OCI-LY7 (cell line): ENCODE measurements around the gene DBR1. TPM values are rescaled to one million over a fixed set of nuclear protein-coding genes. Genes with fewer than 3 reads are reported as not detected.

Experiments
- BruUV-seq: library from RNA; stranded (reverse); fragments of 400-500 nt; replicated peaks from 2 replicates; lab custom pipeline; 2021; lab: Mats Ljungman, UMichigan
- CTCF ChIA-PET: fragments of 300-600 bp; sonication (Branson Sonifier 250); formaldehyde crosslinking; loops from one replicate; lab custom pipeline; 2022; ENCODE audit warnings: antibody characterized with exemption; ENCODE audit not compliant: unreplicated experiment; lab: Charles Lee
- POLR2A ChIA-PET: fragments of 300-600 bp; sonication (Branson Sonifier 250); formaldehyde crosslinking; loops from one replicate; lab custom pipeline; 2022; ENCODE audit warnings: antibody characterized with exemption; lab: Charles Lee
- DNase-seq: peaks from one replicate; pipeline ENCODE4 v3.0.0-alpha.2; 2015; ENCODE audit warnings: low spot score
- H2AFZ ChIP-seq: fragments of 200-600 bp; sonication (generic), shearing (Covaris generic); 2 replicates; pipeline ENCODE4 v1.6.1; 2014; ENCODE audit warnings: mild to moderate bottlenecking, antibody characterized with exemption, low read length, moderate library complexity
- H3K27ac ChIP-seq: fragments of 200-600 bp; sonication (generic); 2 replicates; pipeline ENCODE4 v1.5.1; 2014; ENCODE audit warnings: mixed run types, low read depth, mild to moderate bottlenecking, moderate library complexity, low read length, inconsistent platforms; ENCODE audit not compliant: poor library complexity, severe bottlenecking
- H3K36me3 ChIP-seq: fragments of 200-600 bp; sonication (generic); 2 replicates; pipeline ENCODE4 v1.6.1; 2014; ENCODE audit warnings: mild to moderate bottlenecking, antibody characterized with exemption, low read length, moderate library complexity, mixed read lengths; ENCODE audit not compliant: insufficient read depth
- H3K4me1 ChIP-seq: fragments of 200-600 bp; sonication (generic); 2 replicates; pipeline ENCODE4 v1.5.1; 2014; ENCODE audit warnings: mild to moderate bottlenecking, low read length; ENCODE audit not compliant: insufficient read depth, poor library complexity, severe bottlenecking
- H3K4me2 ChIP-seq: fragments of 200-600 bp; sonication (generic); 2 replicates; pipeline ENCODE4 v1.6.1; 2014; ENCODE audit warnings: mild to moderate bottlenecking, low read length
- H3K4me3 ChIP-seq: fragments of 200-600 bp; sonication (generic); 2 replicates; pipeline ENCODE4 v1.5.1; 2014; ENCODE audit warnings: mild to moderate bottlenecking, low read depth, low read length; ENCODE audit not compliant: poor library complexity, severe bottlenecking
- H3K79me2 ChIP-seq: fragments of 200-600 bp; sonication (generic); 2 replicates; pipeline ENCODE4 v1.6.1; 2016; ENCODE audit warnings: low read depth, mild to moderate bottlenecking, low read length, moderate library complexity, mixed read lengths; ENCODE audit not compliant: insufficient read depth
- H3K9me2 ChIP-seq: fragments of 200-600 bp; sonication (generic); 2 replicates; pipeline ENCODE4 v1.6.1; 2016; ENCODE audit warnings: mild to moderate bottlenecking, low read length, mixed read lengths; ENCODE audit not compliant: insufficient read depth
- H3K9me3 ChIP-seq: fragments of 200-600 bp; sonication (generic); 2 replicates; pipeline ENCODE4 v1.6.1; 2014; ENCODE audit warnings: mild to moderate bottlenecking, mixed run types, low read length, mixed read lengths
- H4K20me1 ChIP-seq: fragments of 200-600 bp; sonication (generic); 2 replicates; pipeline ENCODE4 v1.6.1; 2014; ENCODE audit warnings: mild to moderate bottlenecking, antibody characterized with exemption, low read length, moderate library complexity, mixed read lengths; ENCODE audit not compliant: insufficient read depth
- CTCF ChIP-seq: fragments of 200-600 bp; sonication (generic); conservative IDR thresholded peaks from 2 replicates; pipeline ENCODE4 v1.5.1; 2014; ENCODE audit warnings: mild to moderate bottlenecking, antibody characterized with exemption, low read length, moderate library complexity, mixed read lengths
- EZH2phosphoT487 ChIP-seq: fragments of 200-600 bp; sonication (generic); IDR thresholded peaks from 2 replicates; pipeline ENCODE4 v1.6.1; 2018; ENCODE audit warnings: low read depth, borderline replicate concordance, mild to moderate bottlenecking, mixed run types, antibody characterized with exemption, low read length, moderate library complexity, mixed read lengths
- intact Hi-C: fragments of 100-400 bp; cut with micrococcal nuclease; formaldehyde crosslinking; loops from one replicate; pipeline ENCODE4 v1.10.0; 2022; ENCODE audit not compliant: unreplicated experiment
- total RNA-seq, 2 experiments: library from RNA; depleted of rRNA in 1 of 2; stranded (reverse); fragments of >200 nt in 1 of 2; shearing (Covaris generic) in 1 of 2; gene quantifications; 2 replicates each; pipeline ENCODE4 v1.2.3, GENCODE V29; 2014 to 2022

DBR1 gene
- total RNA-seq, 2 experiments from 2014 or later = 13.6 to 22.7 TPM

- Histone ChIP-seq H3K9me2 (no peaks in the 10 kb centered on the region), H3K36me3 (no peaks in the 10 kb centered on the region), H3K27ac (no peak overlapping the region), H3K9me3 (no peaks in the 10 kb centered on the region), H4K20me1 (no peaks in the 10 kb centered on the region), H2AFZ (no peak overlapping the region), H3K4me3 (no peak overlapping the region), H3K4me1 (no peaks in the 10 kb centered on the region), H3K79me2 (no peaks in the 10 kb centered on the region), H3K4me2 (no peak overlapping the region)
- no peak for TF ChIP-seq CTCF
- TF ChIP-seq EZH2phosphoT487 = no peak
- no peak for DNase-seq
- ChIA-PET POLR2A (no interaction called here), CTCF (no interaction called here)
- intact Hi-C loops = no loop called here
- no TSS peak for BruUV-seq
Observed at GRCh38 chr3:138140940-138141339, 33.8 kb downstream of the DBR1 start.

DNA sequence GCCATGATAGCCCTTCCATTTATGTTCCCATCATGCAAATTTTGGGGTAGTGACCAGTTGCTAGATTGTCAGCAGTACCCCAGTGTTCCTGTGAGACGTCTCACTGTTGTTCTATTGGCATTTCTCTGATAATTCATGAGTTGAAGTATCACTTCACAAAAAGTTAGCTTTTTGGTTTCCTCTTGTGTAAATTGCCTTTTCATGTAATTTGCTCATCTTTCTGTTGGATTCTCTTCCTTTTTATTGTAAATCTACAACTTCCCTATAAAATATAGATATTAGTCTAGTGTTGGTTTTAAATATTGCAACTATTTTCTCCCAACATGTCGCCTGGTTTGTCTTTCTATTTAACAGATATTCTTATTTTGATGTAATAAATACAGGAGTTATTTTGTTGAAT, 35.0 kb downstream of the DBR1 start:
- Histone ChIP-seq H3K36me3 (no peaks in the 10 kb centered on the region), H3K9me3 (no peaks in the 10 kb centered on the region), H3K4me1 (no peaks in the 10 kb centered on the region), H3K4me2 (no peak overlapping the region), H3K79me2 (no peaks in the 10 kb centered on the region), H4K20me1 (no peaks in the 10 kb centered on the region), H3K4me3 (no peak overlapping the region), H3K9me2 (no peaks in the 10 kb centered on the region), H3K27ac (no peak overlapping the region), H2AFZ (no peak overlapping the region)
- no TSS peak for BruUV-seq
- no peak for DNase-seq
- CTCF ChIA-PET = no interaction called here
- intact Hi-C loops = no loop called here
- POLR2A ChIA-PET = no interaction called here
- TF ChIP-seq CTCF (no peak), EZH2phosphoT487 (no peak)

DNA sequence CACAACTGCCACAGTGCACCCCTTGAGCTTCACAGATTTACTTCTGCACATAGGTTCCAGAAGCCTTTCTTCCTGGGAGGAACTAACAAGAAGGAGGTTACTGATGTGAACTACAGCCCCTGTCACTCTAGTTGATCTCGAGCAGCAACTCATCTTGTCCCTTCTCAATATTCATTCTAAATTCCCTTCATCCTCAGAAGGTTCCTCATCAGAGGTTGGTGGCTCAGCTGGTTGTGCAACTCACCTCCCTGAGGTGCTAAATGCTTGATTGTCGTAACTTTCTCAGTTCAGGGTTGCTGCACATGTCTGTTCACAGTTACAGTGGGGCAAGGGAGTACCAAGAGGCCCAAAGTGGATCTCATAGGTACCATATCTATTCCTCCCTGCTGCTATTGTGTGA, 36.9 kb downstream of the DBR1 start:
- Histone ChIP-seq H3K36me3 (no peaks in the 10 kb centered on the region), H3K9me3 (no peaks in the 10 kb centered on the region), H3K4me3 (no peak overlapping the region), H3K4me1 (no peaks in the 10 kb centered on the region), H3K27ac (no peak overlapping the region), H2AFZ (no peak overlapping the region), H3K4me2 (no peak overlapping the region), H3K9me2 (no peaks in the 10 kb centered on the region), H4K20me1 (no peaks in the 10 kb centered on the region), H3K79me2 (no peaks in the 10 kb centered on the region)
- no peak for DNase-seq
- ChIA-PET CTCF (no interaction called here), POLR2A (no interaction called here)
- no peak for TF ChIP-seq EZH2phosphoT487
- TF ChIP-seq CTCF = no peak
- intact Hi-C loops = no loop called here
- no TSS peak for BruUV-seq
